SH-SY5Y (cell line): Measurements from ENCODE around the gene TPST2.

ENCODE experiments used
- GATA2 ChIP-seq: IDR thresholded peaks from 2 replicates; pipeline ENCODE4 v1.6.1; 2011; ENCODE audit warnings: mild to moderate bottlenecking, low read depth, low read length
- GATA3 ChIP-seq: IDR thresholded peaks from 2 replicates; pipeline ENCODE4 v1.6.1; 2011; ENCODE audit warnings: low read depth, mild to moderate bottlenecking, low read length, moderate library complexity

GRCh38 chr22:26559961-26560575 lies 29.9 kb downstream of the TPST2 start:
- no peak for TF ChIP-seq GATA2
- no peak for TF ChIP-seq GATA3
